K562 (cell line): ENCODE data around the gene XRN1. TPM values are rescaled to one million over a fixed set of nuclear protein-coding genes. Genes with fewer than 3 reads are reported as not detected.

Experiments used
- BCOR ChIP-seq: fragments of 450-650 bp; IDR thresholded peaks from 2 replicates; pipeline ENCODE4 v1.6.1; 2016
- BRD4 ChIP-seq: fragments of 200-600 bp; sonication (generic); IDR thresholded peaks from 2 replicates; pipeline ENCODE4 v1.6.1; 2017; ENCODE audit warnings: inconsistent platforms
- BRF1 ChIP-seq: IDR thresholded peaks from 3 replicates; pipeline ENCODE4 v1.6.1; 2011; ENCODE audit warnings: borderline replicate concordance, mild to moderate bottlenecking; ENCODE audit not compliant: insufficient read length; ENCODE audit errors: extremely low read depth
- FOS ChIP-seq: IDR thresholded peaks from 3 replicates; pipeline ENCODE4 v1.6.1; 2011; ENCODE audit not compliant: insufficient read length; ENCODE audit errors: extremely low read depth
- FOXK2 ChIP-seq, 2 experiments: fragments of 450-650 bp; IDR thresholded peaks in 1 of 2; conservative IDR thresholded peaks in 1 of 2; 2 replicates each; pipeline ENCODE4 v1.6.1; 2016; ENCODE audit warnings: low read depth in 2 of 2, mild to moderate bottlenecking in 1 of 2
- GMEB1 ChIP-seq: fragments of 250-450 bp; sonication (Bioruptor Pico); IDR thresholded peaks from 2 replicates; pipeline ENCODE4 v1.4.0; 2020; ENCODE audit warnings: mild to moderate bottlenecking
- HBP1 ChIP-seq: fragments of 450-650 bp; formaldehyde crosslinking; IDR thresholded peaks from 2 replicates; pipeline ENCODE4 v1.4.0; 2022; ENCODE audit warnings: missing genetic modification characterization
- MAFK ChIP-seq: IDR thresholded peaks from 2 replicates; pipeline ENCODE4 v1.6.1; 2011; ENCODE audit warnings: low read length, improper control_type of control experiment
- NCOA1 ChIP-seq: fragments of 450-650 bp; IDR thresholded peaks from 2 replicates; pipeline ENCODE4 v1.6.1; 2016; ENCODE audit warnings: low read depth
- POLR2AphosphoS2 ChIP-seq: IDR thresholded peaks from 2 replicates; pipeline ENCODE4 v1.6.1; 2012; ENCODE audit warnings: low read length, improper control_type of control experiment
- RBFOX2 ChIP-seq: fragments of 200-400 bp; formaldehyde crosslinking; IDR thresholded peaks from 2 replicates; pipeline ENCODE4 v1.6.1; 2017; ENCODE audit warnings: low read depth, mild to moderate bottlenecking, low read length, moderate library complexity
- RBM34 ChIP-seq: fragments of 200-400 bp; formaldehyde crosslinking; IDR thresholded peaks from 2 replicates; pipeline ENCODE4 v1.6.1; 2018; ENCODE audit warnings: low read length, borderline replicate concordance; ENCODE audit not compliant: insufficient read depth
- TCF7L2 ChIP-seq: fragments of 150-350 bp; IDR thresholded peaks from 2 replicates; pipeline ENCODE4 v1.6.1; 2016; ENCODE audit warnings: low read depth, mild to moderate bottlenecking, low read length, moderate library complexity
- ZNF436 ChIP-seq: fragments of 250-450, 450-650 bp; sonication (Bioruptor Pico); formaldehyde crosslinking; IDR thresholded peaks from 2 replicates; pipeline ENCODE4 v1.7.0; 2020; ENCODE audit warnings: mild to moderate bottlenecking
- ZNF644 ChIP-seq: fragments of 200-800 bp; sonication (Bioruptor generic); IDR thresholded peaks from 2 replicates; pipeline ENCODE4 v1.6.1; 2016; ENCODE audit warnings: low read depth, missing genetic modification characterization, missing compliant biosample characterization
- polyA plus RNA-seq, 8 experiments: library from polyadenylated mRNA; depleted of rRNA in 4 of 8; stranded (reverse) in 5 of 8; unstranded in 3 of 8; fragments of >200 nt; fragmentation: Nextera tagmentation in 2 of 8; fragmentation: Illumina TruSeq in 1 of 8; extraction: Ambion mirVana in 2 of 8; extraction: Trizol in 1 of 8; gene quantifications; 2 replicates each; pipeline versions ENCODE4 v1.2.1 to v1.2.3, GENCODE V29; 2011 to 2014; ENCODE audit warnings: inconsistent platforms in 1 of 8, missing spikeins in 1 of 8
- total RNA-seq, 7 experiments: library from RNA; depleted of rRNA in 6 of 7; stranded (reverse); fragments of >200 nt in 6 of 7; fragmentation: Illumina TruSeq in 2 of 7; extraction: Trizol in 2 of 7; gene quantifications; 2 replicates each; pipeline versions ENCODE4 v1.2.1 to v1.2.3, GENCODE V29; 2011 to 2021; ENCODE audit warnings: low replicate concordance in 1 of 7
- TF ChIP-seq, protein P1 (sequence below): fragments of 250-450 bp; sonication (Bioruptor Pico); IDR thresholded peaks from 2 replicates; pipeline ENCODE4 v1.8.0; 2022; ENCODE audit warnings: moderate library complexity, mild to moderate bottlenecking, inconsistent platforms
- TF ChIP-seq, protein P2 (sequence below): IDR thresholded peaks from 3 replicates; pipeline ENCODE4 v1.6.1; 2011; ENCODE audit warnings: borderline replicate concordance, mild to moderate bottlenecking; ENCODE audit not compliant: insufficient read length, insufficient read depth

The XRN1 gene
- total and polyA plus RNA-seq, 9 of the 15 experiments (the other 6 are each of a cell fraction or from before 2014, with no cell fraction given), result 3.1 to 28.4 (median 17.2) TPM

GRCh38 chr3:142447852-142448823 is at the start of gene XRN1 (continued):
- TF ChIP-seq, protein P1, sequence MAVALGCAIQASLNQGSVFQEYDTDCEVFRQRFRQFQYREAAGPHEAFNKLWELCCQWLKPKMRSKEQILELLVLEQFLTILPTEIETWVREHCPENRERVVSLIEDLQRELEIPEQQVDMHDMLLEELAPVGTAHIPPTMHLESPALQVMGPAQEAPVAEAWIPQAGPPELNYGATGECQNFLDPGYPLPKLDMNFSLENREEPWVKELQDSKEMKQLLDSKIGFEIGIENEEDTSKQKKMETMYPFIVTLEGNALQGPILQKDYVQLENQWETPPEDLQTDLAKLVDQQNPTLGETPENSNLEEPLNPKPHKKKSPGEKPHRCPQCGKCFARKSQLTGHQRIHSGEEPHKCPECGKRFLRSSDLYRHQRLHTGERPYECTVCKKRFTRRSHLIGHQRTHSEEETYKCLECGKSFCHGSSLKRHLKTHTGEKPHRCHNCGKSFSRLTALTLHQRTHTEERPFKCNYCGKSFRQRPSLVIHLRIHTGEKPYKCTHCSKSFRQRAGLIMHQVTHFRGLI, result no peak
- no peak for TF ChIP-seq HBP1 (CRISPR knock-in tag)
- 0 out of 2 replicates have a peak, but pooled peaks have one; percentile 3 for TF ChIP-seq BCOR
- no peak for TF ChIP-seq FOS
- no peak for TF ChIP-seq RBM34
- TF ChIP-seq BRF1, result no peak
- TF ChIP-seq, protein P2, sequence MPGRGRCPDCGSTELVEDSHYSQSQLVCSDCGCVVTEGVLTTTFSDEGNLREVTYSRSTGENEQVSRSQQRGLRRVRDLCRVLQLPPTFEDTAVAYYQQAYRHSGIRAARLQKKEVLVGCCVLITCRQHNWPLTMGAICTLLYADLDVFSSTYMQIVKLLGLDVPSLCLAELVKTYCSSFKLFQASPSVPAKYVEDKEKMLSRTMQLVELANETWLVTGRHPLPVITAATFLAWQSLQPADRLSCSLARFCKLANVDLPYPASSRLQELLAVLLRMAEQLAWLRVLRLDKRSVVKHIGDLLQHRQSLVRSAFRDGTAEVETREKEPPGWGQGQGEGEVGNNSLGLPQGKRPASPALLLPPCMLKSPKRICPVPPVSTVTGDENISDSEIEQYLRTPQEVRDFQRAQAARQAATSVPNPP, result no peak
- no peak for TF ChIP-seq BRD4
- no peak for TF ChIP-seq MAFK
- no peak for TF ChIP-seq POLR2AphosphoS2
- peak; percentile 56; the same call in 1 of the 2 replicates for TF ChIP-seq GMEB1 (CRISPR knock-in tag)
- peak; percentile 97 for TF ChIP-seq RBFOX2
- peak; percentile 58 to 73 for TF ChIP-seq FOXK2 (conservative IDR thresholded peaks at IDR 0.05 in 1 of 2, IDR thresholded peaks at IDR 0.05 in 1 of 2; ENCODE audit: low read depth in 2 of 2)
- TF ChIP-seq ZNF644 (tag), result no peak
- no peak for TF ChIP-seq ZNF436 (CRISPR knock-in tag)
- no peak for TF ChIP-seq TCF7L2
- no peak for TF ChIP-seq NCOA1
